GM21576 (cell line): ENCODE measurements around the gene CACNA2D3.
"Not testable (repeated sequence)": the region's sequence is repeated elsewhere in the genome, so short reads cannot be mapped to it uniquely, and the experiment has no call there.

Source experiments
- ATAC-seq: cut with Tn5 transposase; IDR thresholded peaks from one replicate; pipeline ENCODE4 v1.9.1; 2021; ENCODE audit warnings: mild to moderate bottlenecking, moderate library complexity; ENCODE audit not compliant: unreplicated experiment

The CACNA2D3 gene

DNA sequence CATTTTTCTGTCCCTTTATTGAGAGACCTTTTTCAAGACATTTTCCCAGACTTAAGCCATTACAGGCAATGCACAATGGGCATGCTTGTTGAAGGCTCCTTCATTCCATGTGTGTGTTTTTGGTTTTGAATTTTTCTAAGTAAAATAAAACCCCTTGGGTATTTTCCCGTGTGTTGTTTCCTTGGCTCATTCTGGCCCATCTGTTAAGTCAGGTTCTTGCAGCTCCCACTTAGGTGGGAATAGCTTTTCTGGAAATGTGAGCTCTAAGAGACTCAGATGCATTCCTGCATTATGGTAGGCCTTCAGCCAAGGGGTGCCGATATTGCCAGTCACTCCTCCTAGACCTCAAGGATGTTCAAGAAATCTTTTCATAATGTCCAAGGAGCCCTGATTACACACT, 314.9 kb downstream of the CACNA2D3 start:
- no peak for ATAC-seq

DNA sequence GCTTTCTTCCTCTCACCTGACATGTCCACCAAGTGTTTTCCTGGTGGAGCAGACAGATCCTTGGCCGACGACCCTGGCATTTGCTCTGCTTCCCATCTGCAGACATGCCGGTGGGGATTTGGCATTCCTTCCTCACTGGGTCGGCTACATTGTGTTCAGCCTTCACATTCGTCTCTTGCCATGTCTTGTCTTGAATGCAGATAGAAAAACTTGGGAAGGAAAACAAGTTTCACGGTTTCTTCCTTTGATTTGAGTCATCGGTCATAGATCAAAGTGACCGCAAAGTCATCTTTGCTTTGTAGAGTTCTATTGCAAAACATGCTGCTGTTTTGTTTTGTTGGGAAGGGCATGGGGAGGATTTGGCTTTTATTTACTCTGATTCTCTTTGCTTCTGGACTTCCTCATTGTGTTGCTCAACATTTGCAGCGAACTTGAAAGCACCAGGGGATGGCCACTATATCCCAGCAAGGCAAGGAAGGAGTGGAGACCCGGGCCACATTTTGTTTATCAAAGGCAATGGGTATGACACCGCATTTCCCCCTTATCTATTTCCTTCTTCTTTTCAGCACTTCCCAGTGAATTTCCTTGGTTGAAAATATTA, 321.3 kb downstream of the CACNA2D3 start:
- ATAC-seq = no peak

DNA sequence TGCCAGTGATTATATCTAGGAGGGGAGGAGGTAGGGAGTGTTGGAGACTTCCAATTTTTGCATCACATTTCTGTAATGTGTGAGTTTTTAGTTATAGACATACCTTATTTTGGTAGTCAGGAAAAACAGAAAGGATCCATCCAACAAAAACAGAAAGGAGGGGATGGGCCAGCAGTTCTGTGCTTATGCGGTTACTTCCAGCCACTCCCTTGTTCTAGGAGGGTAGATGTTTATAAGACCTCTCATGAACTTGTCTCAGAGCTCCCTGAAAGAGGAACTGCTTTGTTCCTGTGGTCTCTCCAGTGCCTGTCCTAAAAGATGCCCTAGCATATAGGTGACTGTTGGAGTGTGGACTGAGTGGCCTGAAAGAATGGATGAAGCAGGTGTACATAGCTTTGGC, 323.3 kb downstream of the CACNA2D3 start:
- ATAC-seq = no peak

DNA sequence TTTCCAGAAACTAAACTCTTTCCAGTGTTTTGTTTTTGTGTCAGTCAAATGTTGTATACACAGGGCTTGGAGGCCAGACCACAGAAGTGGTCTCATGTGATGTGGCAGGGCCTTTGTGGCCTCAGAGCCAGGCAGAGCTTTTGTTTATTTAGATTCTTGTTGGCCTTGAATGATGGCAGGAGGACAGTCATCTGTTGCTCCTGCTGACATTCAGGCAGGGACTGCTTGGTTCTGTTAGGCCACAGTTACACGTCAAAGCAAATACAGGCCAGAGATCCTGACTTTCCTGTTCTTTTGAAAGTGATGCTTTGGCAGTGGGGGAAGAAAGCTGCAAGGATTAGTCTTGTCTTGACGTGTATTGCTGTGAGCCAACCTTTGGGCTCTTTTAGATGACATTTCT, 325.1 kb downstream of the CACNA2D3 start:
- no peak for ATAC-seq

DNA sequence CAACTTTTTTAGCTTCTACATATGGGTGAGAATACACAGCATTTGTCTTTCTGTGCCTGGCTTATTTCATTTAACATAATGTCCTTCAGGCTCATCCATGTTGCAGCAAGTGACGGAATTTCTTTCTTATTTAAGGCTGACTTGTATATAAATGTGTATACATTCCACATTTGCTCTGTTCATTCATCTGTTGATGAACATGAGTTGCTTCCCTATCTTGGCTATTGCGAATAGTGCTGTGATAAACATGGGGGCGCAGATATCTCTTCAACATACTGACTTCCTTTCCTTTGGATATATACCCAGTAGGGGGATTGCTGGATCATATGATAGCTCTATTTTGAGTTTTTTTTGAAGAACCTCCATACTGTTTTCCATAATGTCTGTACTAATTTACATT, 332.5 kb downstream of the CACNA2D3 start:
- no peak for ATAC-seq

DNA sequence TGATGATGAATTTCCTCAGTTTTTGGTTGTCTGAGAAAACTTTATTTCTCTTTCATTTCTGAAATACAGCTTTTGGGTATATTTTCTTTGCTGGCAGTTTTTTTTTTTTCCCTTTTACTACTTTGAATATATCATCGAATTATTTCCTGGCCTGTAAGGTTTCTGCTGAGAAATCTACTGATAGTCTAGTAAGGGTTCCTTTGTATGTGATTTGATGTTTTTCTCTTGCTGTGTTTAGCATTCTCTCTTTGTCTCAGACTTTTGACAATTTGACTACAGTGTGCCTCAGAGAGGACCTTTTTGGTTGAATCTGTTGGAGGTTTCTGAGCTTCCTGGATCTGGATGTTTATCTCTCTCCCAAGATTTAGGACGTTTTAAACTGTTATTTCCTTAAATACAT, 336.0 kb downstream of the CACNA2D3 start:
- ATAC-seq = no peak

DNA sequence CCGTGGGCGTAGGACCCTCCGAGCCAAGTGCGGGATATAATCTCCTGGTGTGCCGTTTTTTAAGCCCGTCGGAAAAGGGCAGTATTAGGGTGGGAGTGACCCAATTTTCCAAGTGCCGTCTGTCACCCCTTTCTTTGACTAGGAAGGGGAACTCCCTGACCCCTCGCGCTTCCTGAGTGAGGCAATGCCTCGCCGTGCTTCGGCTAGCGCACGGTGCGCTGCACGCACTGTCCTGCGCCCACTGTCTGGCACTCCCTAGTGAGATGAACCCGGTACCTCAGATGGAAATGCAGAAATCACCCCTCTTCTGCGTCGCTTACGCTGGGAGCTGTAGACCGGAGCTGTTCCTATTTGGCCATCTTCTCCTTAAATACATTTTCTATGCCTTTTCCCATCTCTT, 342.2 kb downstream of the CACNA2D3 start:
- ATAC-seq = not testable (repeated sequence)

DNA sequence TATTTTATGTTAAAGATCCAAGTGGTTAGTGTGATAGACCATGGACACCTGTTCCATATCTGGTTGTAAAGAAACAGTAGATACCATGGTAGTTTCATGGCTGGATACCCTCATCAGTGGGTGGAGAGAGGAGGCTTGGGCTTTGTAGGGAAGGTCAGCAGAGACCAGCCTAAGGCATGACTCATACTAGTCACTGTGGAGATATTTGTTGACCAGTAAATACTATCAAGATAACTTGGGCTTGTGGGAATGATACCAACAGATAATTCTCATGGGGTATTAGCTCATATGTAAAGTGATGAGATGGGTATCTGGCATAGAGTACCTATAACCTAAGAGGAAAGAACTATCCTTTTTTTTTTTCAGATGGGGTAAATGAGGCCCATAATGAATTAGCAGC, 354.5 kb downstream of the CACNA2D3 start:
- no peak for ATAC-seq

DNA sequence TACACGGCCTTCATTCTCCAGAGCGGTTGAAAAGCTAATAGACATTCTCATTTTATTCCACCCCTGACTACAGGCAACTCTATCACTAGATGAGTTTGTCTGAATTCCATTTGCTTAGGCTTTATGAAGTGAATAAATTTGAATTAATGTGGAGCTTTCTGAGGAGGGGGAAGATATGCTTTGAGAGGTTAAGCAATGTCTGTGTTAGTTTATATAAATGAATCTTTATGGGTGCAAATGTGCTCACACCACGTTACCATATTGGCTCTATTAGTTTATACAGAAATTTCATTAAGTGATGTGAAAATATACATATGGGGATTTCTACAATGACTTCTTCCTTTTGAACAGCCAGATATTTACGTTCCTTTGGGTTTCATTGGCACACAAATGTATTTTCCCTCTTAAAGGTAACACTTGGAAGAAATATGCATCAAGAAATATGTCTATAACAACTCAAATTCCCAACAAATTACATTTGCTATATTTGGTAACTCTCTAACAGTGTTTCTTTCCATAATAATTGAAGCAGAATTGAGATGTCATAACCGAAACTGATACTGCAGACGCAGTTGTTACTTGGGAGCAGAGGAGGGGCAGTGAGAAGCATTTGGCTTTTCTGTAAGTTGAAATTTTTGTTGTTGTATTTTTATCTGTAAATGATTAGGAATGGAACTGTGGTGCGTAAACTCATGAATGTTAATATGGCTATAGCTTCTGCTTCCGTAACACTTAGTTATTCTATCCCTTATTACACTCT, 359.4 kb downstream of the CACNA2D3 start:
- no peak for ATAC-seq

DNA sequence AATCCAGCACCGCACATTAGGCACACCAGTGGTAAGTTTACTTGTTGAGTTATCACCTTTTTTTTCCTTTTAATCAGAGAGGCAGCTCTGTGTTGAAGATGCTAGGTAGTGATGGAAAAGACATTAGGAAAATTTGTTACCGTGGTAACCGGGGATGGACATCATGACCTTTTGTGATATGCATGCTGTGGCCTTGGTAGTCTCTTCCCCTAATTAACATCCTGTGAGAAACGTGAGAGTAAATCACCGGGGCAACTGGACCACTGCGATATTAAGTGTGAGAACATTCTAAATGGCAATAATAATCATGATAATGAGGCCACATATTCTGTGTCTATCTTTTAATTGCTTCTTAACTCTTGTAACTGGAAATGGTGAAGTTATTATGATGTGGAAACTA, 362.0 kb downstream of the CACNA2D3 start:
- no peak for ATAC-seq

DNA sequence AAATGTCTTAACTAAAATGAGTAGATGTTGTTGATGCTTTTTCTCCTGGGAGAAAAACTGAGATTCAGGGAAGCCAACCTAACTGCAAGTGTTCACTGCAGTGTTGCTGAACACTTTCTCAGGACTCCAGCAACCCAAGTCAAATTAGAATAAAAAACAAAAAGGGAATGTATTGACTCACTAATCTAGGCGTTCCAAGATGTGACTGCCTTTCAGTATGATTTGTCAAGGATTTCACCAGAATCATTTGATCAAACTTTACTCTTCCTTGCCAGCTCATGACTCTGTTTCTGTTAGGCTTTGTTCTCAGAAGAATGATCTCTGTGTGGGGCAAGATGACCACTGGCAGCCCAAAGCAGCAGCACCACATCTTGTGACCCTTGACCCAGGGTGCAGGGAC, 364.0 kb downstream of the CACNA2D3 start:
- ATAC-seq = no peak

DNA sequence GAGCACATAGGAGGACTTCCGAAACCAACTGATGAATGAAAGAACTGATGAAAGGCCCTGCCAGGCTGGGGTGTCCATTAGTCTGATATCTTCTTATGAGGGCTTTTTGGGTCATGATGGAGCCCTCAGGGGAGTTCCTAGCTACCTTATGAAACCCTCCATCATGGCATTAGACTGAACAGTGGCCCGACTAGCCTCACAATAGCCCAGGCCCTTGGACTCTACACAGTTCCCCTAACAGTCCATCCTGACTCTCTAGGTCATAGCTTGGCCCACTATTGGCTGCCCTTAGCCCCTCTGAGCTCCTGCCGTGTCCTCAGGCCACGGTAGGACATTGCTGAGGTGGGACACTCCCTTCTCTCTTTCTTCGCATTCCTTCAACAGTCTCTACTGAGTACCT, 365.9 kb downstream of the CACNA2D3 start:
- no peak for ATAC-seq

DNA sequence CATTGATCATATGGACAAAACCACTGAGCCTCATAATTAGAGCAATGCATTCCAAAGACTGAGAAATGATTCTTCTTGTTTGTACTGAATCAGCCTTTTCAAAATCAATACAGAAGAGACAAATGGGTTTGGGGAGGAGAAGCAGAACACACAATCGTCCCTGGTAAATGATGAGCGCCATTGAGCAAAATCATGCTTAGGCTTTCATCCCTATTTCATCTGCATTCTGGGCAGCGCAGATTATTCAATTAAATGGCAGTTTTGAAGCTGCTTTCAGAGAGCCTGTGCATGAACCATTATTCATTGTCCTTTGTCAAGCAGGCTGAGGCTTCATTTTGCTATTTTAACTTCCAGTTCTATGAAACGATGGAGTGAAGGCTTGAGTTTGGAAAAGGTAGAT, 371.9 kb downstream of the CACNA2D3 start:
- ATAC-seq = no peak

DNA sequence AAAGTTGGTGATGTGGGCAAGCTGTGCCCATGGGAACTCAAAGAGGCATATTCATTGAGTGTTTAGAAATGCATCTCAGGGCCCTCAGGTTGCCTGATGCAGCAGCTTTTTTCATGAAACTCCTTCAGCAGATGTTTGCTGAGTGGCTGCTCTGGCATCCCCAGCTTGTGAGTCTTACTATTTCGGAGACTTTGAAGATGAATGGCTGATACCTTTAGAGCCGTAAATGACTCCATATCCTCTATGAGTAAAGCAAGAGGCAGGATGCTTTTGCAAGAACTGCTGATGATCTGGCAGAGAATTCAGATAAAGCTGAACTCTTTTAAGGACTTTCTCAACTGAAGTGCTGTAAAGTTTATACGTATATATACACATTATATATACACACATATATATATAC, 384.3 kb downstream of the CACNA2D3 start:
- no peak for ATAC-seq

DNA sequence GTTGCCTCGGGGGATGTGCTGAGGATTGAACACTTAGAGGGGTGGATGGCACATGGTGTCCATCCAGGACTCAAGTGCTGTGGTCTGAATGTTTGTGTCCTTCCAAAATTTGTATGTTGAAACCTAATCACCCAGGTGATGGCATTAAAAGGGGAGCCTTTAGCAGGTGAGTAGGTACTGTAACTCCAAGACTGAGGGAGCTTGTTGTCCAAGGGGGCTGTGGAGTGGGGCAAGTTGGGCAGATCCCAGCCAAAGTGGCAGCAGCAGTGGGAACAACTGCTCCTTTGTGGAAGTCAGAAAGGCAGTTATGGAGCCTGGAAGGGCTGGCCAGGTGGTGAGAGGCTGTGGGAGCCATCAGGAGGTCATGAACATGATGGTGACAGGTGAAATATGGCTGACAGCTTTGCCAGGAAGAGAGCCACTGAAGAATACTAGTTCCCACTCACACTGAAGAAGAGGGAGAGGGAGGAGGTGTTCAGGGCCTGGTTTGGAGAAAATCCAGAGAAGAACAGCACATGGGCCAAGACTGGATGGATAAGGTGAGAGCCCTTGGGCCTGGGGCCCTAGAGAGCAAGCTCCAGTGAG, 385.6 kb downstream of the CACNA2D3 start:
- ATAC-seq = no peak

DNA sequence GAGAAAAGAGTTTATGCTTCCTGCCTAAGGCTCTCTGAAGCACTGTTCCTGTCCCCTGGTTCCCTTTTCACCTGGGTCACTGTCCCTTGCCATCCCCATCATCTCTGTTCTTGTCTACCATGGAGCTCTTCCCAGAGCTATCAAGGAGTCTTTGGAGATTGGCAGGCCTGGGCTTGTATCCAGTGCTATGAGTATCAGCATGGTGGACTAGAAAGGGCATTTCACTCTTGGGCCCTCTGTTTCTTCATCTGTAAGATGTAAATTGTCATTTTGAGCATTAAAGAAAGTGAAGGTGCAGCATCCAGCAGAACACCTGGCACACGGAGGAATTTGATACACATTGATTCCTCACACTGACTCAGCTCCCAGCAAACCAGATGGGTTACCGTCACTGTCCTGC, 388.2 kb downstream of the CACNA2D3 start:
- no peak for ATAC-seq

DNA sequence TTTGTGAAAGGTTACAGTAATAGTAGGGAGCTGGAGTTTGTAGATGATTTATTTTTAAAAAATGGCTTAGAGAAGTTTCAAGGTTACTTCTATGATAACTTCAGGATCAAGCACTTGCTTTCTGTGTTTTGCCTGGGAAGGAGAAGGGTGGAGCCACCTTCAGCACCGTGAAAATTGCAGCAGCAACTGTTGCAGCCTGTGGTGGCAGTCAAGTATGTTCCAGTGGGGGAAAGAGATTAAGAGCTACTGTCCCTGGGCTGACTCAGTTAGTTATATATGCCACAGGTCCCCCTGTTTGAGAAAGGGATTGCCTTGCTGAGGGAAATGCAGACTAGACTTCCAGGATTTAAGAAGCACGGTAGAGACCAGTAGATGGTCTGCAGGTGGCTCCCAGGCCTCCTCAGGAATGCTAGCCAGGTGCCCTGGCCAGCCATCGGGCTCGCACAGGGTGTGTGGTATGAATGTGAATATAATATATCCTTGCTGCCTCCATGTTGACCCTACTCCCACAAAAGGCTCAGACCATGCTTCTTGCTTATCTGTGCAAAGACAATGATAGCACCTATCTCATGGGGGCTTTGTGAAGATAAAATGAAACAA, 389.5 kb downstream of the CACNA2D3 start:
- ATAC-seq = no peak

DNA sequence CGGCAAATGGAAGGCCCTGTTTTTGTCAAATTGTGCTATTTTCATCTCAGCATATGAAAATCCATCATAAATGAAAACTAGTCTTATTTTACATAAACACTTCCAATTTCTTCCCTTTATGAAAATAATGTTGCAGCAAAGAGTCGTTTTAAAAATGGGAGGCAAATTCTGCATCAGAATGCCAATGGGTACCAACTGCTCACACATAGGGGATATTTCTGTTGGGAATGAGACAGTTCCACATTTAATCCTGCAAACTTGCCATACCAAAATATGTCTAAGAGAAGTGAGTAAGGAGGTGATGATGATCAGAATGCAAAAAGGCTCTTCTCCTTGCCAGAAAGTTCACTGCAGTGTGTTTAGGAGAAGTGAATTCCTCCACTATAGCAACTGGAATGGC, 391.7 kb downstream of the CACNA2D3 start:
- ATAC-seq = no peak

DNA sequence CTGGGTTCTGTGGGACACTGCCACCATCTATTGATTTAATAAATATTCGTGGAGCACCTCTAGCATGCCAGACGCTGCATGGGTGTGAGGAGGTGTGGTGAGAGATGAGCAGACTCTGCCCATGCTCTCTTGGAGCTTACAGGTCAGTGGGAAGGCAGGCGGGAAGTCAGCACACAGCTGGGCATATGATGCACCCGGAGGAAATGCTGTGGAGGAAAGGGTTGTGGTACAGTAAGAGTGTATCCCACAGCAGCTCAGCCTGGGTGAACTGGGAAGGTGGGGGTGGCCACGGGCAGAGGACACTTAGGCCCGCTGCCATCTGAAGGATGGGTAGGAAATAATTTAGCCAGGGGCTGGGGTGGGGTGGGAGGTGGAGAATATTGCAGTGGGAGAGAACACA, 392.1 kb downstream of the CACNA2D3 start:
- ATAC-seq = no peak

DNA sequence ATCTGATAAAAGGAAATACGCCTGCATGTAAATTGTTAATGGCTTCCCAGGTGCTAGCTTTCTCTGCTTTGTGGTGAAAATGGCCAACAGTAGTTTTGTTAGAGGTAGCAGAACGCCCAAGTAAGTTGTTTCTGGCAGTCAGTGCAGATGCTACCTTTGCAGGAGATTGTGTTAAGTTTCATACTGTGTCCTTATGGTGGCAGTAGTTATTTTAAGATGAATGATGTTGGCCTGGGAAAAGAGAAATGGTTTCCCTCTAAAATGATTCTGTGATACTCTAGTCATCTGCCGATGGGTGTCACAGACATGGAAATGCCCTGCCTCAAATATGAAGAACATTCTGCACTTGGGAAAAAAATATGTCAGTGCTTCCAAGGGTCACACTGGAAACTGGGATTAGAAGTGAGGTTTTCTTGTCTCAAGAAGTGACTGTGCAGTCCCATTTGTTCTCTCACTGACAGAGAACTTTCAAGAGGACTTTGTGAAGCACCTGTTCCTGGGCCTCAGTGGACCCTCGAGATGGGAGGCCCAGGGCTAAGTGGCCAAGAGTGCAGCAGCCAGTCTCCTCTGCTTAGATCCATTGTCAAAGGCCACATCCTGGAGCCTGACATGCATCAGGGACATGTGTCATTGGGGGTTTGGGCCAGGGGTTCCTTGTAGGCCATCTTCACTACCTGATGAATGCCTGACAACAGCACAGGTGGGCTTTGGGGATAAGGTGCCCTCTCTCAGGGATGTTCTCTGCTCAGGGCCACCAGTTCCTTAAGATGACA, 393.3 kb downstream of the CACNA2D3 start:
- no peak for ATAC-seq

DNA sequence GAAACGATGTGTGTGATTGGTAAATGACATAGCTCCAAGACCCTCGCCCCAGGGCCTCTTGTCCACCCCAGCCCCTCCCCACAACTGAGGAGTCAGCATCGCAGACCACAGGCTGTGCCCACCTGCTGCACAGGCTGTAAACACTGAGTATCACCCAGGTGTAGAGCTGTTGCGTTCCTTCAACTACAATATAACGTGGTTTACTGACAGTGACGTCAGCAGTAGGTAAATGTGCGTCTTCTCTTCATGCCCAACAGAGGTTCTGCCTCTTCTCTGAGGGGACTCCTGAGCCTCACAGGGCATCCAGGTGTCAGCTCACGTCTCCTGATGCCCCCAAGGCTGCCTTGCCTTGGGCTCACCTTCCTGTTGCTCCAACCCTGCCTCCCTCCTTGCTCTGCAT, 395.1 kb downstream of the CACNA2D3 start:
- ATAC-seq = no peak
